ENCODE data around the gene ADAMTS8.

Gene ADAMTS8

DNA sequence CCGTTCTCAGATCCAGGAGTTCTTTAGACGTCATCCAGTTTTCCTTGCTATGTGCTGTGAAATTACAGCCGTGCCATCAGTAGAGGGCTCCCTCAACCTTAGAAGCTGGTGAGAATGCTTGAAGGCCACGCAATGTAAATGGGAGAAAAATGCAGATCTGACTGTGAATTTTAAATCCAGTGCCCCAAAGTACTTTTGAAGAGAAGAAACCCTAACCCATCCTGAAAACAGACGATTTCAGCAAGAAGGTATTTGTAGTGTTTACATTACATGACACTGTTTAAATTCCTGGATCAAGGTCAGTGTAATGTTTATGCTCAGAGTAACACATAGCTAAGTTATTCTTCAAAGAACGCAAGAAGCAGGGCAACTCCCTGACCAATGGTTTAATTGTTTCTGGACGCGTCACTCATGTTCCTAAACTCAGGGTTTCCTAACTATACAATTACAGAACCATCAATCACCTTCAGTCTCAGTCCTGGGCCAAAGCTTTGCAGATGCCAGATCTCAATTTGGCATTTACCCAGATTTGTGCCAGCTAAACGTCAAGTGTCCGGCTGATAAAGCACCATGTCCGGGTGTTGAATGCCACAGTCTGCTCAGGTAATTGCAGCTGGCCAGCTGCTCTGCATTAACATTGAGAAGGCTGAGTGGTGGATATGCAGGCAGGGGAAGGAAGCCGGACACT, 38.2 kb downstream of the ADAMTS8 start:
- peak; percentile 53 for DNase-seq

DNA sequence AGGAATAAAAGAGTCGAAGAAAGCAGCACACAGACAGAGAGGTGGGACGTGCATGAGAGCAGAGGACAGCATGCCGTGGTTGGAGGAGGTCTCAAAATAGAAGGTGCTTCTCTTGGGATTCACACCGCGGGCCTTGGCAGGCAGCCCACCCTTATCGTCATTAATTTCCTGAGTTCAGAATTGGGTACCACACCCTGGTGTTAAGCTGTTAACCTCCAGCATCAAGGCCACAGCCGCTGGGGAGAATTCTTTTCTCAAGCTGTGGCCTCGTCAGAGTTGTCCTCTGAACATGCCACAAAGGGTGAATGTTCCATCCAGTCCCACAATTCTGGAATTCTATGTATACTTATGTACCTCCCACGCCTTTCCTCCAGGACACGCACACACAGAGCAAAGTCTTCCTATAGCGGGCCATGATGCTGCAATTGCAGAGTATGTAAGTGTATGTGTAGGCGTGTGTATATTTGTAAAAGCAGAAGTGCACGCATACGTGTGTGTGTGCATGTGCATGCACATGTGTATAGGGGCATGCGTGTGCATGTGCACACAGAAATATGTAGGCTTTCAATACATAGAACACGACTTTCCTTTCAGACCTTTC, 39.0 kb downstream of the ADAMTS8 start:
- DNase-seq = no peak

DNA sequence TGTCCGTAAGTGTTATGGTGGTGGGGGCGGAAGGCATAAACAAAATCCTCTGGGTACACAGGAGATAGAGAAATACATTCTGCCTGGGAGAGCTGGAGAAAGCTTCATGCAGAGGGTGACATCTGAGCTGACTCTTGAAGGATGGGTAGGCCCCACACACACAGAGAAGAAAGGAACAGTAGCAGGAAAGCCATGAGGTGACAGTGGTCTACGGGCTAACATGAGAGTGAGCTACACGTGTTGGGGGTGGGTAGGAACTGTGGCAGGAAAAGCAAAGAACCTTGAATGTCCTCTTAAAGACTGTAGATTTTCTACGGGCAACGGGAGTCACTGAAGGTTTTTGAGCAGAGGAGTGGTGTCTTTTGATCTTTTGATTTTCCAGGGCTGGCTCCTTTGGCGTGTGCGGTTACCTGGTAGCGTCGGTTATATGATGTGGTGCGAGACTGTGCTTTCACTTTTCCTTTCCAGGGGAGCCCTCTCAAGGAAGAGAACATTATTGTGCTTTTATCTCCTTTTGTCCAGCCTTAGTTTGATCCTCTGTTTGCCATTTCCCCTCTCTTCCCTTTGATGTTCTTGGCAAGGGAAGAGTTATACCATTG, 39.7 kb downstream of the ADAMTS8 start:
- DNase-seq = no peak

DNA sequence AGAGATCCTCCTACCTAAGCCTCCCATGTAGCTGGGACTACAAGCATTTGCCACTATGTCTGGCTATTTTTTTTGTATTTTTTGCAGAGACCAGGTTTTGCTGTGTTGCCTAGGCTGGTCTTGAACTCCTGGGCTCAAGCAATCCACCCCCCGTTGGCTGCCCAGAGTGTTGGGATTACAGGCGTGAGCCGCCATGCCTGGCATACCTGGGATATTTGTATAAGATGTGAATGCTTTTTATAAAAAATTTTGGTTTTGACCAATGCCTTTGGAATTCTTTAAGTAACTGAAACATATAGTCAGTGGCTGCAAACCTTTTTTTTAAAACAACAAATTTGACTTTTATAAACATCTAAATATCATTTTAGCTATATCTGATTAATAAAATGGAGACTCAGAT, 42.4 kb downstream of the ADAMTS8 start:
- no peak for DNase-seq

DNA sequence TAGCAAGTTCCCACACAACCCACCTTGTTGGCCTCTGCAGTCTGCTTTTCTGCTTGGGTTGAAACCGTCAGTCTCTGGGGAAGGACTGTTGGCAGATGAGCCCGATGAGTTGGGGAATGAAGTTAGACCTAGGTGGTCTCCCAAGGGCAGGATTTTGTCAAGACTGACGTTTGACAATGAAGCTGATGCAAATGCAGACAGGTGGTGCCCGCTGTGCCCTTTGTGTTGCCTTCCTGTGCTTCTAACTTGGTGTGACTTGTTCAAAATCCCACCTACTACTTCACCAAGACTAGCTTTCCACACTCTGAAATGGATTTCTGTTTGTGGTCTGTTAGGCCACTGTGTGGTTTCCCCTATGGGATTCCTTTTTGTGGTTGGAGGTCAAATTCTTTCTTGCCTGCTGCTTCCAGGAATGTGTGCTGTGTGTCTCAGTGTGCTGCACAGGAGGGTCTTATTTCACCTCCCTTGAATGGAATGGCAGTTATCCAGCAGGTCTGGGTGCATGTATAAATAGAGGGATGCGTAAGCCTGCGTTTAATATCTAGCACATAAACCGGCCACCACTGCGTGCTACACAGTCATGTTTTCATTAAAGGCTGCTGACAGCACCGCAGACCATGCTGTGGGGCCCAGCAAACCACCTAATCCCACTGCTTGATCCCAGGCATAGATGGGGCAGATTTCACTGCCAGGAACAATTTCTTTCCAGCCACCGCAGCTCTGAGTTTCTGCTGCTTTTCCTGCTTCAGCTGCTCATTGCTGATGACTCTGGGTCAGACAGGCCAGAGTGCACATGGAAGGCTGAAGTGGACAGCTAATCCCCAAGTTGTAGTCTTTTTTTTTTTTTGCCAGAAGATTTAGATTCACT, 44.8 kb downstream of the ADAMTS8 start:
- DNase-seq = no peak

DNA sequence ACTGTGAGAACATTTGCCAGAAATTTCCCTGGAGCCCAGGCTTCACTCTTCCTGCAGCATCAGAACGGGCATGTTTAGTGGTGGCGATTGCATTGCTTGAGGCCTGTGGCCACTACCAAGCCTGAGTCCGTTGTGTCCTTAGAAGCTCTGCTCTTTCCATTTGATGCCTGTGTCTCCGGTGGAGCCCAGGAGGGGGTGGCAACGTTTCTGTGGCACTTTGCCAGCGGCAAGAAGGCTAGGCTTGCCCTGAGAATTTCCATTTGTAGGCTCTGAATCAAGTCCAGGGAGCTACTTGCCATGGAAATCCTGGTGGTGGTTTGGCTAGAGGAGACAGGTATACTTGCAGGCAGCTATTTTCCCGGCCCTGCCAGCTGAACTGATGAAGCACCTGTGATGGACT, 47.1 kb downstream of the ADAMTS8 start:
- DNase-seq = no peak

DNA sequence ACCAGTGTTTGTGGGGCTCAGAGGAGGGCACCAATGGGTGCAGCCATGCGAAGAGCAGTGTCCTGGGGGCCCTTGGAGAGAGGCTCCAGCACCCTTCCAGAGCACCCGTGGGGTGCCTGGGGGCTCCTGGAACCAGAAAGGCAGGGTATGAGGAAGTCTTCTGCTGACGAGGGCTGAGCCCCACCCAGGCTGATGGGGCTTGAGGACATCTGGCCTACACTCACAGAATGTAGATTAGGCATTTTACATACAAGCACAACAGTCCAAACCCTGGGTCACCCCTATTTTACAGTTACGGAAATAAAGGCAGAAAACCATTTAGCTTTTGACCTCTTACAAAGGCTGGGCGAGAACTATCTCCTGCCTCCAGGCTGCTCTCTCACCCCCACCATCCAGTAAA, 47.6 kb downstream of the ADAMTS8 start:
- no peak for DNase-seq

DNA sequence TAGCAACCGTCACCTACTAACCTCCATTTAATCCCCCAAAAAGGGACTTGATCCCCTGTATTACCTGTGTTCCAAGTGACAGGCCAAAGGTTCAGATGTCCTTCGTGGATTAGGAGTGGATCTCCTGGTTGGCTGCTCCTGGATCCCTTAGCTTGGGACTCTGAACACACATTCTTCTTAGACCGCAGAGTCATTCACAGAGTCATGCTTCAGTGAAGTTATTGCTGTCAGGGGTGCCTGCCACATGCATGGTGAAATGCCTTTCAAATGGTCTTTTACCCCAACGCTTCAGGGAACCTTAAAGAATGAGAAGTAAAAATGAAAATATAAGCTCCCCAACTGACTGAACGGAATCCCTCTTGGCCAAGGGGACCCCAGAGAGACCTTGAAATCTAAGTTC, 49.1 kb downstream of the ADAMTS8 start:
- DNase-seq = no peak

DNA sequence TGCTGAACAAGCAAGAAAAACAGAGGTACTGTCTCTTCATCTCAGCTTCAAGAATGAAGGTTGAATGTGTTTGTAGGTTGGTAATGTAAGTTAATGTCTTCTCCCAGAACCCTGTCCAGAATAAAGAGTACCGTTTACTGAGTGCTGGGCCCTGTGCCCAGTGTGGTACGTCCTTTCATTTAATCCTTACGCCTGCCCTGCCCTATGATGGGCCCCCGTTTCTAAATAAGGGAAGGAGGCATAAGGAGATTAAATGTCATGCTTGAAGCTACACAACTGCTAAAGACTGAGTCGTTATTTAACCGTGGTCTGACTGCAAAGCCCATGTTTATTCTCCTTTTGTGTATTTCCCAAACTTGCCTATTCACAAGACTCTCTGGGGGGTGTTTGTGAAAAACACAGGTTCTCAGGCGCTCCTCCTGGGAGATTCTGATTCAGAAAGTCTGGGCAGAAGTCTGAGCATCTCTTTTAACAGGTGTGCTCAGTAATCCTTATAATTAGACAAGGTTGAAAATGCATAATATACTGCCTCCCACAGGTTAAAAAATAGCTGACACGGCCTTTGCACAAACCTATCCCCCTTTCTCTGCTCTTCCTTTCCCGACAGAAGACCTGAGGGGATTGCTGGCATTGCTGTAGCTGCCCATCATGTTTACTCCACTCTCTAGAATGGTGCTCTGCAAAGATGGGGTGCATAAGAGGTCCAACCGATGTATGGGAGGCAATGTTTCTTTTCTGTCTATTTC, 57.4 kb downstream of the ADAMTS8 start:
- no peak for DNase-seq

DNA sequence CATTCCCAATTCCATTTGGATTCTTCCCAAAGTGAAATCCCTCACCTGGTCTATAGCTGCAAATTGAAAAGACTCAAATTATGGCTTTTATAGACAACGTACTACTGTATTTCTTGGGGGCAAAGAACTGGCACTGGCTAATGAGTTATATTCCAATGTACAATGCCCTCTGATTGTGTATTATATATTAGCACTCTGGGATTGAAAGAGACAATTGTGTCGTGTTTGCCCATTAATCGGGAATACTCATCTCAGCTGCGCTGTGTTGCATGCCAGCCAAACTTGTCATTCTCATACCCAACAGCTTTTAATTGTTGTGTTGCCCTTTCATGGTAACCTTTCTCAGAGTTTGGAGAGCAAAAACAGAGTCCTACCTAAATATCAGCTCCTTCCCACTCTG, 58.7 kb downstream of the ADAMTS8 start:
- DNase-seq = no peak

DNA sequence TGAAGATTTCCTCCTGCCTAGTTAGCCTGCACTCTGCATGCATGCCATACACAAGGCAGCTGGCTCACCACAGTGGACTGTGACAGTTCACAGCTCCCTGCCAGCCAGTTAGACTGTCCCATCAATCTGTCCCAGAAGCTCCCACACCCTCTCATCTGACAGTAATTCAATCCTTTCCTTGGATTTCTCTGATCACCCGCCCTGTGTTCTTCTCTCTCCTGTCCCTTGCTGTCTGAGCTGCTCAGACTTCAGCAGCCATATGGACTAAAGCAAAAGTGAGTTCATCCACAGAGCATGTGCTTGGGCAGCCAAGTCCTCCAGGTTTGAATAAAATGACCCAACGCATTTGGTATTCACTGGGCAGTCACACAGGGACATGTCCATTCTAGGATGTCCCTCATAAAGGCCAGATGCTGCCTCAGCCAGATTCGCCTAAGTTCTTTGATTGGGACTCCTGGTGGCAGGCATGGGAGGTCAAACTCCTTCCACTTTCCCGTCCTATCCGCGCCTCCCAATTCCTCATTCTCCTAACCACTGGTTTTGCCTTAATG, 59.2 kb downstream of the ADAMTS8 start:
- DNase-seq = no peak

DNA sequence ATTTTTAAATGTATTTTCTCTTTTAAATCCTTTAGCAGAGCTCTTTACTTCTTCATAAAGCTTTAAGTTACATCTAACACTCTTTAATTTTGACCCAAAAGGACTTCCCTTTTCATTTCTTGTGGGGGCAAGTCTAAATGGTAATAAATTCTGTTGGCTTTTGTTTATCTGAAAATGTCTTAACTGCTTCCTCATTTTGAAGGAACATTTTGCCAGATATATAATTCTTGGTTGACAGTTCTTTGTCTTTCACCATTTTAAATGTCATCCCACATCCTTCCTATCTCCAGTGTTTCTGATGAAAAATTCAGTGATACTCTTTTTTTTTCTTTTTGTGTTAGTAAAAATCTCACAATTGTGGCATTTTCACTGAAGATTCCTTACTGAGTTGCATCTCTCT, 69.0 kb downstream of the ADAMTS8 start:
- no peak for DNase-seq

DNA sequence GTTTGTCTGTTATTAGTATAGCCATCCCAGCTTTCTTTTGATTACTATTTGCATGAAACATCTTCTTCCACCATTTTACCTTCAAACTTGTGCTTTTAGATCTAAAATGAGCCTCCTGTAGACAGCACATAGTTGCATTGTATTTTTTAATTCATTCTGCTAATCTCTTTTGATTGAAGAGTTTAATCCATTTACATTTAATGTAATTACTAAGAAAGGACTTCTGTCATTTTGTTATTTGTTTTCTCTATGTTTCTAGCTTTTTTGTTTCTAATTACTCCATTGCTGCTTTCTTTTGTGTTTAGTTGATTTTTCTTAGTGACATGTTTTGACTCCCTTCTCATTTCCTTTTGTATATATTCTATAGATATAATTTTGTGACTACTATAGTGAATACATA, 70.0 kb downstream of the ADAMTS8 start:
- DNase-seq = no peak

Data from 8988T (cell line).